A549 treated with AZD9567 at 1 μM for 4 hours (cell line): ENCODE data around the gene BTBD2. TPM values are rescaled to one million over a fixed set of nuclear protein-coding genes. Genes with fewer than 3 reads are reported as not detected.

Experiments used
- total RNA-seq: library from RNA; stranded (reverse); fragments of 200-300 nt; extraction: Qiagen RNA extraction; gene quantifications from 5 replicates; pipeline ENCODE4 v1.2.3, GENCODE V29; 2022; ENCODE audit not compliant: insufficient read depth

Gene BTBD2
- total RNA-seq: 40.2 to 71.9 TPM (median 43.9 TPM) in 5 replicates

DNA sequence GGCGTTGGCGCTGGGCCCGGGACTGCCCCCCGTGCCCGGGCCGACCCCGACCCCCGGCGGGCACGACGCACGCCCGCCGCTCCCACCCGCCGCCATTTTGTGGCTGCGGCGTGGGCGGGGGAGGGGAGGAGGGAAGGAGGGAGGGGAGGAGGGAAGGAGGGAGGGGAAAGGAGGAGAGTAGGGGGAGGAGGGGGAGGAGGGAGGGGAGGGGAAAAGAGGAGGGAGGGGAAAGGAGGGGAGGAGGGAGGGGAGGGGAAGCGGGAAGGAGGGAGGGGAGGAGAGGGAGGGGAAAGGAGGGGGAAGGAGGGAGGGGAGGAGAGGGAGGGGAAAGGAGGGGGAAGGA lies at the start of gene BTBD2:
Gene BTBD2 (minus strand): TSS at position 107 of the 343 bp plus-strand sequence. CDS start 11 bp downstream, at position 96.

DNA sequence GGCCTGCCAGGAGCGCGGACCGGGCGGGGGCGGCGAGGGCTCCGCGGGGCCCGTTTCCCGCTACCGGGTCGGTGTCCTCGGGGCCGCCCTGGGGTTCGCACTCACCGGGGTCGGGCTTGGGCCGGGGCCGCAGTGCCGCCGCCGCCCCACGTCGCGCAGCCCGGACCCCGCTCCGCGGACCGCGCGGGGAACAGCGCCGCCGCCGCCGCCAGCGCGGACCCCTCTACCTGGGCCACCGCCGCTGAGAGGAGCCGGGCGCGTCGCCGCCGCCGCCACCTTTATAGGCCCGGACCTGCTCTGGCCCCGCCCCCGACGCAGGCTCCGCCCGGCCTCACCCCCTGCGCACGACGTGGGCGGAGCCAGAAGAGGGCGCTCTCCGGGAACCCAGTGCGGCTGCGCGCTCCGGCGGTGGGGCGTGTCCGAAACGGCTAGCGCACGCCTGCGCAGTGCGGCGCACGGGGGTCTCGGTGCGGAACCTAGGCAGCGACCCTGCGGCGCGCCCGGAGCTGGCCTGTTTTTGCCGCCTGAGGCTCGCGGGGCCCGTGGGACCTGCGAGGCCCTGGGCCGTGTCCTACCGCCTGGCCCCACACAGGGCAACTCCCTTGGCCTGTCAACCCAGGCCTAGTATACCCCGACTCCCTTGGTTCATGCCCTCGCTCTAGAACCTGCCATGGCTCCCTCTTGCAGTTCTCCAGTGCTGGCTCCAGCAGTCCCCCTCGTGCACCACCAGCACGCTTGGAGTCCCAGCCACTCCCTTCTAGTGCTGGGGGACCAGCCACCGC lies 35.7 kb upstream of the BTBD2 start, which contains the start of gene MKNK2:
Gene MKNK2 (minus strand): TSS at position 254 of the 782 bp plus-strand sequence. CDS start 393 bp downstream, outside the sequence.

DNA sequence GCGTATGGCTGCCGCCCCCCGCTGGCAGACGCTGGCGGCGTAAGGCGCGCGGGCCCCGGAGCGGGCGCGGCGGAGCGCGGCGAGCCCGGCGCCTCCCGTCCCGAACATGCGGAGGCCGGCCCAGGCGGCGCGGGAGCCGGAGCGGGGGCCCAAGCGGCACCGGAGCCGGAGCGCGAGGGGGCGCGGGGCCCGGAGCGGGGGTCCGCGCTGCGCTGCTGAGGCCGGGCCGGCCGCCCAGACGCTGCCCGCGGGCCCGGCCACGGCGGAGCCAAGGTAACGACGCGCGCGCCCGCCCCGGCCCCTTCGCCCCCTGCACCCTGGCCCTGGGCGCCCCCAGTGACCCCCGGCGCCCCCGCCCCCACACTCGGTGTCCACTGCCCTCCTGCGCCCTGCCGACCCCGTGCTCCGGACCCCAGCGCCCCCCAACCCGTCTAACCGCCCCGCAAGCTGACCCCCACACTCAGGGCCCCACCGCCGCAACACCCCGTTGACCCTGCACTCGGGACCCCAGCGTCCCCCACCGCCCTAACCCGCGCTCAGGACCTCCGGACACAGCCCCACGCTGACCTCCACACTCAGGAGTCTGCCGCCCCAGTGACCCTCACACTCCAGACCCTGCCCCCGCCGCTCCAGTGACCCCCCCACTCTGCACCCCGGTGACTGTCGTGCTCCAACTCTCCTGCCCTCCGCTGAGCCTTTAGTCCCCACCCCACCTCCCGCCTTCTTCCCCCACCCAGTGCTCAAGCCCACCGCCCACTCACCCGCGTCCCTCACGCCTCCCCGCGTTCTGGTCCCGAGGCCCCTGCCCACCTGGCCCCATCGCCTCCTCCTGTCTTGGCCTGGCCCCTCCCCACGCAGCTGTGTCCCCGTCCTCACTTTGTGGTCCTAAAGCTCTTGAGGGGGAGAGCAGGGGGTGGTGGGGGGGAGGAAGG lies 74.1 kb downstream of the BTBD2 start, which contains the start of gene CSNK1G2:
Gene CSNK1G2 (plus strand): TSS at position 27 of the 932 bp plus-strand sequence. CDS start 28,601 bp downstream, outside the sequence.

Other genes with a start within 250 kb of the BTBD2 start
- 2.8 to 3.6 TPM (median 3.1 TPM) in 5 replicates for gene ATP8B3, start 203.4 kb downstream of the BTBD2 start, total RNA-seq
- 13.3 to 22.4 TPM (median 19.1 TPM) in 5 replicates for gene REXO1, start 167.2 kb downstream of the BTBD2 start, total RNA-seq
- gene KLF16, start 152.1 kb downstream of the BTBD2 start, total RNA-seq: 19.6 to 32.8 TPM (median 29.1 TPM) in 5 replicates
- gene ABHD17A, start 130.2 kb downstream of the BTBD2 start, total RNA-seq: 15.9 to 41.3 TPM (median 38.5 TPM) in 5 replicates
- gene ADAT3, start 110.3 kb downstream of the BTBD2 start, total RNA-seq: 1.3 to 6.9 TPM (median 5.5 TPM) in 5 replicates
- gene SCAMP4, start 110.3 kb downstream of the BTBD2 start, total RNA-seq: 49.8 to 57.3 TPM (median 55.6 TPM) in 5 replicates
- gene CSNK1G2, start 74.5 kb downstream of the BTBD2 start, total RNA-seq: 42.0 to 51.9 TPM (median 49.1 TPM) in 5 replicates
- 50.1 to 74.3 TPM (median 67.8 TPM) in 5 replicates for gene MKNK2, start 35.5 kb upstream of the BTBD2 start, total RNA-seq
- 10.6 to 13.3 TPM (median 12.4 TPM) in 5 replicates for gene MOB3A, start 80.6 kb upstream of the BTBD2 start, total RNA-seq
- gene IZUMO4, start 81.2 kb upstream of the BTBD2 start, total RNA-seq: 0.77 to 1.0 TPM (median 0.88 TPM) in 4 of 5 replicates, not detected in the other
- 68.1 to 84.4 TPM (median 79.2 TPM) in 5 replicates for gene AP3D1, start 135.9 kb upstream of the BTBD2 start, total RNA-seq
- 8.0 to 17.3 TPM (median 16.2 TPM) in 5 replicates for gene DOT1L, start 148.2 kb upstream of the BTBD2 start, total RNA-seq
- gene PLEKHJ1, start 220.6 kb upstream of the BTBD2 start, total RNA-seq: 35.5 to 62.3 TPM (median 61.5 TPM) in 5 replicates
- 41.6 to 72.1 TPM (median 68.5 TPM) in 5 replicates for gene SF3A2, start 221.1 kb upstream of the BTBD2 start, total RNA-seq
- gene AMH, start 233.6 kb upstream of the BTBD2 start, total RNA-seq: 8.9 to 21.9 TPM (median 19.7 TPM) in 5 replicates
- gene JSRP1, start 240.7 kb upstream of the BTBD2 start, total RNA-seq: 0.54 to 0.89 TPM (median 0.88 TPM) in 4 of 5 replicates, not detected in the other